HepG2 (cell line): ENCODE measurements around the gene DCLK1. TPM values are rescaled to one million over a fixed set of nuclear protein-coding genes. Genes with fewer than 3 reads are reported as not detected.

ENCODE experiments used
- ATAC-seq: fragments of 200-7000 bp; cut with Tn5 transposase; 3 replicates; pipeline ENCODE4 v1.9.1; 2020; ENCODE audit warnings: mild to moderate bottlenecking, moderate library complexity
- BruUV-seq: library from RNA; stranded (reverse); fragments of 400-500 nt; replicated peaks from 2 replicates; lab custom pipeline; 2021; lab: Mats Ljungman, UMichigan
- CTCF ChIA-PET: fragments of 300-600 bp; formaldehyde crosslinking; extraction: SDS; loops from one replicate; lab custom pipeline; 2021; ENCODE audit warnings: low total read pairs, inconsistent platforms, low intra/inter-chr PET ratio; lab: Yijun Ruan, JAX
- POLR2A ChIA-PET: fragments of 350-600 bp; sonication (Branson Sonifier 250); formaldehyde crosslinking; loops from one replicate; lab custom pipeline; 2020; ENCODE audit warnings: antibody characterized with exemption, inconsistent platforms; lab: Yijun Ruan, JAX
- DNase-seq: peaks from one replicate; pipeline ENCODE4 v3.0.0-alpha.2; 2015; ENCODE audit warnings: low spot score
- FAIRE-seq: peaks from 3 replicates; lab custom pipeline; 2011; peaks lifted over from hg19 to GRCh38; lab: Jason Lieb, UNC
- H2AFZ ChIP-seq: one replicate; pipeline ENCODE4 v1.6.1; 2011; ENCODE audit warnings: low read length, inconsistent platforms
- H3K27ac ChIP-seq: fragments of 300-600 bp; 3 replicates; pipeline ENCODE4 v1.8.0; 2011; ENCODE audit warnings: mixed run types, mild to moderate bottlenecking, mixed read lengths, low read length, inconsistent platforms; ENCODE audit not compliant: insufficient read depth; ENCODE audit errors: extremely low read length
- H3K27me3 ChIP-seq, 2 experiments: fragments of 200-600 bp in 1 of 2; 2 replicates in 1 of 2; 3 replicates in 1 of 2; pipeline versions ENCODE4 v1.6.0 to v1.8.0; 2011; ENCODE audit warnings: low read length in 2 of 2, mild to moderate bottlenecking in 2 of 2, moderate library complexity in 2 of 2, inconsistent platforms in 1 of 2; ENCODE audit not compliant: insufficient read depth in 2 of 2, control insufficient read depth in 1 of 2
- H3K36me3 ChIP-seq, 2 experiments: fragments of 200-600 bp in 1 of 2; replicated peaks in 1 of 2; 2 replicates in 1 of 2; 3 replicates in 1 of 2; pipeline versions ENCODE4 v1.5.1 to v1.8.0; 2011; ENCODE audit warnings: low read length in 2 of 2, inconsistent platforms in 1 of 2; ENCODE audit not compliant: insufficient read depth in 2 of 2, control insufficient read depth in 1 of 2
- H3K4me1 ChIP-seq: 2 replicates; pipeline ENCODE4 v1.5.1; 2012; ENCODE audit warnings: low read length, inconsistent platforms; ENCODE audit not compliant: insufficient read depth
- H3K4me2 ChIP-seq: 2 replicates; pipeline ENCODE4 v1.6.0; 2011; ENCODE audit warnings: low read depth, low read length, inconsistent platforms
- H3K4me3 ChIP-seq, 3 experiments: fragments of 200-600 bp in 1 of 3; sonication (generic), shearing (Covaris generic) in 1 of 3; replicated peaks in 1 of 3; 2 replicates each; pipeline ENCODE4 v1.5.1; 2011 to 2016; ENCODE audit warnings: low read length in 3 of 3, inconsistent platforms in 2 of 3, low read depth in 2 of 3, mild to moderate bottlenecking in 2 of 3, control low read depth in 1 of 3, mixed read lengths in 1 of 3; ENCODE audit not compliant: insufficient read depth in 1 of 3
- H3K79me2 ChIP-seq: one replicate; pipeline ENCODE4 v1.6.1; 2011; ENCODE audit warnings: low read length, inconsistent platforms; ENCODE audit not compliant: insufficient read depth
- H3K9ac ChIP-seq: 2 replicates; pipeline ENCODE4 v1.6.0; 2011; ENCODE audit warnings: mild to moderate bottlenecking, low read depth, low read length, inconsistent platforms; ENCODE audit not compliant: insufficient read depth
- H3K9me3 ChIP-seq: 2 replicates; pipeline ENCODE4 v1.5.1; 2012; ENCODE audit warnings: mild to moderate bottlenecking, low read length
- H4K20me1 ChIP-seq: 2 replicates; pipeline ENCODE4 v1.6.0; 2011; ENCODE audit warnings: inconsistent platforms, mild to moderate bottlenecking, low read length, moderate library complexity; ENCODE audit not compliant: insufficient read depth
- CSRNP2 ChIP-seq: sonication (generic); formaldehyde crosslinking; conservative IDR thresholded peaks from 2 replicates; pipeline ENCODE4 v1.8.0; 2022; ENCODE audit warnings: low read depth, missing genetic modification reagents
- EEA1 ChIP-seq: sonication (generic); formaldehyde crosslinking; IDR thresholded peaks from 2 replicates; pipeline ENCODE4 v1.5.1; 2020; ENCODE audit warnings: mild to moderate bottlenecking, missing genetic modification reagents, borderline replicate concordance
- HNRNPK ChIP-seq: fragments of 200-400 bp; formaldehyde crosslinking; IDR thresholded peaks from 2 replicates; pipeline ENCODE4 v1.6.1; 2018; ENCODE audit warnings: low read length, low read depth, moderate library complexity, mild to moderate bottlenecking; ENCODE audit not compliant: poor library complexity, severe bottlenecking
- KLF16 ChIP-seq, 2 experiments: sonication (generic) in 1 of 2; formaldehyde crosslinking in 1 of 2; IDR thresholded peaks; 2 replicates each; pipeline versions ENCODE4 v1.6.1 to v1.8.0; 2016 to 2023; ENCODE audit warnings: missing genetic modification reagents in 2 of 2, missing compliant biosample characterization in 1 of 2
- SKI ChIP-seq: fragments of 450-650 bp; IDR thresholded peaks from one replicate; pipeline ENCODE4 v1.6.1; 2018; ENCODE audit warnings: mild to moderate bottlenecking; ENCODE audit not compliant: partially characterized antibody
- THAP9 ChIP-seq: sonication (generic); formaldehyde crosslinking; IDR thresholded peaks from 2 replicates; pipeline ENCODE4; 2020; ENCODE audit warnings: missing genetic modification reagents, mild to moderate bottlenecking, borderline replicate concordance
- ZFAT ChIP-seq: sonication (generic); formaldehyde crosslinking; conservative IDR thresholded peaks from 2 replicates; pipeline ENCODE4 v1.8.1; 2023; ENCODE audit warnings: missing genetic modification reagents, inconsistent platforms
- ZNF468 ChIP-seq: sonication (generic); formaldehyde crosslinking; IDR thresholded peaks from 2 replicates; pipeline ENCODE4 v1.8.0; 2022; ENCODE audit warnings: mild to moderate bottlenecking, moderate library complexity, missing genetic modification reagents
- WGBS: methylation state at CpG from one replicate; pipeline ENCODE4 v1.1.6; 2017; ENCODE audit warnings: low lambda C conversion rate; 5-methylcytosine and 5-hydroxymethylcytosine counted together
- in situ Hi-C: cut with HindIII; loops from 2 replicates; pipeline ENCODE4 v1.10.0; 2017; ENCODE audit warnings: low pct_unique_long_range_greater_than_20kb; ENCODE audit not compliant: extremely low pct_ligation_motif_present
- intact Hi-C: fragments of 100-400 bp; cut with micrococcal nuclease; formaldehyde crosslinking; loops from one replicate; pipeline ENCODE4 v1.10.0; 2022; ENCODE audit not compliant: unreplicated experiment
- polyA plus RNA-seq, 8 experiments: library from polyadenylated mRNA; depleted of rRNA in 3 of 8; stranded (reverse) in 7 of 8; unstranded in 1 of 8; fragments of >200 nt; fragmentation: Illumina TruSeq in 4 of 8; extraction: Trizol in 4 of 8; gene quantifications; 2 replicates each; pipeline versions ENCODE4 v1.2.1 to v1.2.3, GENCODE V29; 2011 to 2016; ENCODE audit warnings: low read depth in 4 of 8, missing spikeins in 1 of 8, mixed read lengths in 1 of 8; ENCODE audit not compliant: insufficient read depth in 1 of 8
- total RNA-seq, 5 experiments: library from RNA; depleted of rRNA; stranded (reverse); fragments of >200 nt; fragmentation: Illumina TruSeq; extraction: Trizol; gene quantifications; 2 replicates each; pipeline ENCODE4 v1.2.3, GENCODE V29; 2016; ENCODE audit warnings: low read depth in 1 of 5

The DCLK1 gene
- total and polyA plus RNA-seq, 2 of the 13 experiments (the other 11 are each of a cell fraction or from before 2014, with no cell fraction given) = not detected

GRCh38 chr13:36055366-36055765 is 75.8 kb downstream of the DCLK1 start (continued):
- no peak for TF ChIP-seq ZFAT (CRISPR knock-in tag)
- no peak for TF ChIP-seq SKI
- no peak for TF ChIP-seq ZNF468 (CRISPR knock-in tag)
- TF ChIP-seq HNRNPK = no peak
- no peak for TF ChIP-seq KLF16 (CRISPR knock-in tag; IDR thresholded peaks at IDR 0.05)
- TF ChIP-seq, all 625 proteins: peak for 0

- Histone ChIP-seq H3K79me2 (no peaks in the 10 kb centered on the region), H3K9me3 (no peaks in the 10 kb centered on the region), H3K9ac (no peak overlapping the region), H4K20me1 (no peaks in the 10 kb centered on the region), H3K27me3 (no peaks in the 10 kb centered on the region), H3K4me3 (no peak overlapping the region), H3K4me2 (no peak overlapping the region), H3K36me3 (no peaks in the 10 kb centered on the region), H2AFZ (no peak overlapping the region), H3K27ac (no peak overlapping the region), H3K4me1 (no peaks in the 10 kb centered on the region)
- no peak for ATAC-seq
- intact Hi-C loops (no loop called here), in situ Hi-C loops (no loop called here)
- no peak for DNase-seq
- 0% methylated on average over 2 of the region's 2 CpGs for WGBS
- TF ChIP-seq EEA1 (CRISPR knock-in tag) (no peak), CSRNP2 (no peak), THAP9 (CRISPR knock-in tag) (no peak)
- ChIA-PET CTCF (no interaction called here), POLR2A (no interaction called here)
- no peak for FAIRE-seq
- no TSS peak for BruUV-seq
Observed at GRCh38 chr13:36054041-36054440, 77.1 kb downstream of the DCLK1 start.
